CD4-positive, alpha-beta T cell (primary cell): ENCODE results near the gene ZFYVE19. TPM values are rescaled to one million over a fixed set of nuclear protein-coding genes. Genes with fewer than 3 reads are reported as not detected.

Experiments
- ATAC-seq: fragments of 200-7000 bp; cut with Tn5 transposase; one replicate; pipeline ENCODE4 v1.10.0; 2022; ENCODE audit warnings: mild to moderate bottlenecking; ENCODE audit not compliant: poor library complexity
- CTCF ChIA-PET: fragments of 350-600 bp; sonication (Branson Sonifier 250); formaldehyde crosslinking; loops from one replicate; lab custom pipeline; 2021; ENCODE audit warnings: antibody characterized with exemption, inconsistent platforms; lab: Charles Lee
- POLR2A ChIA-PET: fragments of 350-600 bp; sonication (Branson Sonifier 250); formaldehyde crosslinking; loops from one replicate; lab custom pipeline; 2021; ENCODE audit warnings: antibody characterized with exemption, inconsistent platforms; lab: Charles Lee
- DNase-seq, 14 experiments: peaks; one replicate each; pipeline ENCODE4 v3.0.0-alpha.2; 2013 to 2020; ENCODE audit warnings: mixed read lengths in 2 of 14
- H3K27ac ChIP-seq, 2 donors: one replicate each; pipeline versions ENCODE4 v1.5.1 to v1.7.0; 2013; ENCODE audit warnings: low read length in 2 of 2, low read depth in 1 of 2, mild to moderate bottlenecking in 1 of 2
- H3K27me3 ChIP-seq, 2 experiments: 1 replicate in 1 of 2; 2 replicates in 1 of 2; pipeline versions ENCODE4 v1.6.1 to v1.7.0; 2013; ENCODE audit warnings: low read length in 2 of 2, control low read depth in 1 of 2, mild to moderate bottlenecking in 1 of 2, moderate library complexity in 1 of 2; ENCODE audit not compliant: insufficient read depth in 2 of 2, control insufficient read depth in 1 of 2
- H3K36me3 ChIP-seq: one replicate; pipeline ENCODE4 v1.6.1; 2013; ENCODE audit warnings: low read length, control low read depth; ENCODE audit not compliant: insufficient read depth
- H3K4me1 ChIP-seq: one replicate; pipeline ENCODE4 v1.6.1; 2013; ENCODE audit warnings: low read length, control low read depth; ENCODE audit not compliant: insufficient read depth
- H3K4me3 ChIP-seq: one replicate; pipeline ENCODE4 v1.5.1; 2013; ENCODE audit warnings: mild to moderate bottlenecking, low read length, moderate library complexity
- H3K9me3 ChIP-seq, 2 experiments: 1 replicate in 1 of 2; 2 replicates in 1 of 2; pipeline versions ENCODE4 v1.6.1 to v1.7.0; 2013; ENCODE audit warnings: low read length in 2 of 2, mild to moderate bottlenecking in 2 of 2, control low read depth in 1 of 2, moderate library complexity in 1 of 2; ENCODE audit not compliant: control insufficient read depth in 1 of 2, insufficient read depth in 1 of 2
- H3K27ac Mint-ChIP-seq: one replicate; pipeline ENCODE4 v1.8.0; 2020; ENCODE audit warnings: mixed read lengths
- H3K27me3 Mint-ChIP-seq: one replicate; pipeline ENCODE4 v1.8.0; 2021; ENCODE audit warnings: mixed read lengths
- H3K36me3 Mint-ChIP-seq: one replicate; pipeline ENCODE4 v1.8.0; 2021; ENCODE audit warnings: low read depth, mixed read lengths
- H3K4me1 Mint-ChIP-seq: one replicate; pipeline ENCODE4 v1.8.0; 2021; ENCODE audit warnings: low read depth, mixed read lengths
- H3K4me3 Mint-ChIP-seq: one replicate; pipeline ENCODE4 v1.8.0; 2020; ENCODE audit warnings: mild to moderate bottlenecking, mixed read lengths
- H3K9me3 Mint-ChIP-seq: one replicate; pipeline ENCODE4 v1.8.0; 2020; ENCODE audit warnings: mixed read lengths
- CTCF ChIP-seq: fragments of 200-600 bp; IDR thresholded peaks from one replicate; pipeline ENCODE4 v1.8.0; 2022; ENCODE audit warnings: antibody characterized with exemption, mild to moderate bottlenecking
- intact Hi-C, 2 experiments: fragments of 100-400 bp; cut with DNase I in 1 of 2; cut with micrococcal nuclease in 1 of 2; formaldehyde crosslinking; loops; one replicate each; pipeline versions ENCODE4 v1.15.1 to v1.9.0; 2023 to 2025; cut with DNase I, micrococcal nuclease
- polyA plus RNA-seq, 2 donors: library from polyadenylated mRNA; unstranded; fragments of 120-200 nt; gene quantifications; one replicate each; pipeline ENCODE4 v1.2.1, GENCODE V29; 2013
- total RNA-seq, 174 experiments: library from RNA in 2 of 174; stranded (reverse) in 2 of 174; gene quantifications; one replicate each; pipeline ENCODE4 v1.2.3 and lab custom pipeline; 2021 to 2026

Gene ZFYVE19
- 10 to 100 TPM; 12.0 to 13.0 TPM for total RNA-seq
- 19.8 TPM for polyA plus RNA-seq (2013, experiment 1 of 2)
- polyA plus RNA-seq (2013, experiment 2 of 2): 26.6 TPM
- total RNA-seq (lab: John Stamatoyannopoulos, UW): 17.3 to 53.9 (median 33.1) reads per million in 172 experiments

GRCh38 chr15:40807028-40807887, at the start of gene ZFYVE19, which contains the start of gene DNAJC17:
Gene ZFYVE19 (plus strand): TSS chr15:40807089. CDS start chr15:40807590, 501 bp downstream.
Gene DNAJC17 (minus strand): TSS chr15:40807473. CDS start chr15:40807446, 27 bp downstream.
- Mint-ChIP-seq H3K27me3 (no peaks in the 10 kb centered on the region), H3K9me3 (no peaks in the 10 kb centered on the region), H3K36me3 (peaks cover 27% of the 10 kb centered on the region), H3K4me3 (peak within 1 kb of the TSS; percentile 96), H3K4me1 (peaks cover 23% of the 10 kb centered on the region), H3K27ac (peak within 1 kb of the TSS; percentile 91)
- H3K27me3 ChIP-seq: no peaks in the 10 kb centered on the region
- ATAC-seq (peak; percentile 97), DNase-seq (peak; percentile 86 to 97 (median 92))
- TF ChIP-seq CTCF: no peak
- ChIA-PET CTCF (interaction anchor here (1.4 to 2.0 kb wide), 2 partner anchors 52 to 87 kb away, joined by 5 to 8 read pairs; partner anchors contain the start of gene VPS18), POLR2A (interaction anchor here (0.6 to 2.6 kb wide), 10 partner anchors 12 to 309 kb away, joined by 3 to 13 read pairs (median 4); partner anchors contain the start of genes C15orf62, CCDC32, INO80 and RAD51)
- intact Hi-C loops: loop anchor here (1.0 to 5.0 kb wide), 5 partner anchors 52 to 735 kb away; partner anchors contain the start of genes RMDN3 (in 2 of the 2), RAD51 (in 1 of the 2), RPAP1 (in 1 of the 2) and VPS18 (in 1 of the 2)
- no peaks in the 10 kb centered on the region for H3K9me3 ChIP-seq
- peaks cover 30% of the 10 kb centered on the region for H3K4me1 ChIP-seq
- H3K27ac ChIP-seq: peak within 1 kb of the TSS; percentile 90 to 93
- H3K4me3 ChIP-seq: peak within 1 kb of the TSS; percentile 80
- H3K36me3 ChIP-seq: peaks cover 22% of the 10 kb centered on the region

GRCh38 chr15:40759961-40760360, 46.9 kb upstream of the ZFYVE19 start:
- ATAC-seq (no peak), DNase-seq (no peak)
- no peaks in the 10 kb centered on the region for H3K36me3 Mint-ChIP-seq
- Histone ChIP-seq H3K9me3 (no peaks in the 10 kb centered on the region), H3K4me1 (peaks cover 30% of the 10 kb centered on the region), H3K27me3 (no peaks in the 10 kb centered on the region), H3K27ac (no peak overlapping the region), H3K4me3 (no peak overlapping the region), H3K36me3 (no peaks in the 10 kb centered on the region)
- no peaks in the 10 kb centered on the region for H3K9me3 Mint-ChIP-seq
- H3K4me1 Mint-ChIP-seq: peaks cover 24% of the 10 kb centered on the region
- no peak overlapping the region for H3K27ac Mint-ChIP-seq
- no peak for TF ChIP-seq CTCF
- ChIA-PET POLR2A (no interaction called here), CTCF (interaction anchor here (1.6 kb wide), 1 partner anchor 16 kb away, joined by 3 read pairs; no protein-coding TSS in a partner anchor)
- intact Hi-C loops: loop anchor here in 1 of 2 experiments (5.0 to 10.0 kb wide), 4 partner anchors 132 to 525 kb away; partner anchors contain the start of genes INO80, KNL1 and VPS18
- H3K27me3 Mint-ChIP-seq: no peaks in the 10 kb centered on the region
- H3K4me3 Mint-ChIP-seq: peak overlapping the region; percentile 38
